Activated CD4-positive, alpha-beta T cell treated with anti-CD3 and anti-CD28 coated beads, Interleukin-10, Interleukin-2, amounts not matched to agents 100 ng/mL and 50 ng/mL, durations not matched to agents 16 hours and 8 hours (primary cell): ENCODE measurements around the gene NCOA3.

Experiments used
- DNase-seq: peaks from one replicate; pipeline ENCODE4 v3.0.0-alpha.2; 2020

The NCOA3 gene

DNA sequence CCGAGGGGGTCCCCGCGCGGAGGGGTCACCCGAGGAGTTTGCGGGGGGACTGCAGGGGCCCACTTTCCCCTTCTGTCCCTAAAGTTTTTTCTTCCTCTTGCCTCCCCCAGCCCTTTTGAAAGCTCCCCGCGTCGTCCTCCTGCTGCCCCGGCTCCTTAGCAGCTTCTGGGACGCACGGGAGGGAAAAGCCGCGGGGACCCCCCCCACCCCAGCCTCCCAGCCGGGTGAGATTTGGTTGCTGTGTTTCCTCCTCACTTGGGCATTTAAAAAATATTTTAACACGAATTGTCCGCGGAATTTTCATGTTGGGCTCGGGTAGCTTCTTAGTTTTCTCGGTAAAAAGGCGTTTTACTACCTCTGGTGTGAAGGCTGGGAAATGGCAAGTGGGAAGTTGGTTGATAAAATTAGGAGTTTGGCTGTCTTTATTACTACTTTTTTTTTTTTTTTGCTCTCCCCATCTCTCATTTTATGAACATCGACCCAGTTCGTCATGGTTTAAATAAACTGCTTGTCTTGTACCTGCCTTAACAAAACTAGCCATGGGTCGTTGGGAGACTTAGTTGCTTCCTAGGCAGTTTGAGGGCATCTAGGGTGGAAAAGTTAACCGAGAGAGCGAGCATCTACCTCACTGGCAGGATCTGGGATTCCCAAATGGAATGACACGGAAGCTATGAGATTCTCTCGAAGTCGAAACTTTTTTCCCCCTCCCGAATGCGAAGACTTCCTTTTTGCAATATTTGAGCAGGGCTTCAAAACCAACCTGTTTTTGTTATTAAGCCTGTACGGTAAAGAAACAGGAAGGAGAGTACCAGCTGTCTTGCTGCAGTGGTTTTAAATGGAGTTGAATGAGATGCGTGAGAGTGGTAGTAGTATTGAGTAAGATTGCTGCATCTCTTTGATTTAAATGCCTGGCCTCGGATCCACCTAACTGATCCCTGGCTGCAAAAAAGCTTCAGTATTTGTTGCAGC lies 868 bp downstream of the NCOA3 start:
- DNase-seq, result peak; percentile 81

DNA sequence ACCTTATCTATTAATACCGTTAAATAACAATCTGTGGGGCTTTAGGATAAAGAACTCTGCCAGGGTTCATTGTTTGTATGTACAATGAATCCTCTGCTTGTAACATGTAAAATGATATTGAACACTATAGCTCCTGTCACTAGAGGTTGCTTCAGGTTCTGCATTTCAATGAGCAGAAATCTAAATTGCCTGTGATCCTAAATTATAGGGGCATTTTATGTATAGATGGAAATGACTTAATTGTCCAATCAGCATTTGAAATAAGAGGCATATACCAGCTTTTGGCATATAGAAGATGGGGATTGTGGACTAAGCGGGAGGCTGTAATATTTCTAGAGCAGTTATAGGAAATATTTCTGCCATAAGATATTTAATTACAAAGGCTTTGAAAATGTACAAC lies 2.0 kb downstream of the NCOA3 start:
- DNase-seq, result no peak

DNA sequence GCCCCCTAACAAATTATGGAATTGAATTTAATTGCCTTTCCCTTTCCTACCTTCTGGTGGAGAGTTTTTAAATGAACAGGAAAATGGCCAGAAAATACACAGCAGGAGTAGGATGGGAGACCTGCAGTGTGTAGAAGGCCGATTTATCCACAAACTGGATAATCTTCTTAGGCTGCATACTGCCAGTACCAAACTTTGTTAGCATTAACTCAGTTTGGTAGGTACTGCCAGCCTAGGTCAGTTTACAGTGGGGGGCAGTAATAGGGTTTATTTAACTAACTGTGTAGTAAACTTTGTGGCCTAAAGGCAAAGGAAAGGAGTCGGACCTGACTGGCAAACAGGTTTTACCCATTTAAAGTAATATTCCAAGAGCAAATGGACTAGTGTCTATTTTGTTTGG lies 4.6 kb downstream of the NCOA3 start:
- no peak for DNase-seq

DNA sequence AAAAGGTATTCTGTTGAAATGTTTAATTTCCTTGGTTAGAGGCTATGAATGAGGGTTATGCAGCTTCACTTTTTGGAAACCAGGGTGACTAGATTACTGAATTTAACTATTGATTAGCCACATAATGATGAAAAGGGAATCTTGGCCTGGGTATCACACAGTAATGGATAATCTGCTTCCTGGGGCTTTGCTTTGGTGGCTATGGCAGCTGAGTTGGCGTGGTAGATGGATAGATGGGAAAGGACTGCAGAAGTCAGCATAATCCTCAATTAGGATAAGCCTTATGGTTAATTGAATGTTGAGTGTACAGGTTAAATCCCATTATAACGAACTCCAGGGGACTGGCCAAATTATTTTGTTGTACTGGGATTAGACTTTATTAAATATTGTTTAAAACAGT lies 5.2 kb downstream of the NCOA3 start:
- no peak for DNase-seq

DNA sequence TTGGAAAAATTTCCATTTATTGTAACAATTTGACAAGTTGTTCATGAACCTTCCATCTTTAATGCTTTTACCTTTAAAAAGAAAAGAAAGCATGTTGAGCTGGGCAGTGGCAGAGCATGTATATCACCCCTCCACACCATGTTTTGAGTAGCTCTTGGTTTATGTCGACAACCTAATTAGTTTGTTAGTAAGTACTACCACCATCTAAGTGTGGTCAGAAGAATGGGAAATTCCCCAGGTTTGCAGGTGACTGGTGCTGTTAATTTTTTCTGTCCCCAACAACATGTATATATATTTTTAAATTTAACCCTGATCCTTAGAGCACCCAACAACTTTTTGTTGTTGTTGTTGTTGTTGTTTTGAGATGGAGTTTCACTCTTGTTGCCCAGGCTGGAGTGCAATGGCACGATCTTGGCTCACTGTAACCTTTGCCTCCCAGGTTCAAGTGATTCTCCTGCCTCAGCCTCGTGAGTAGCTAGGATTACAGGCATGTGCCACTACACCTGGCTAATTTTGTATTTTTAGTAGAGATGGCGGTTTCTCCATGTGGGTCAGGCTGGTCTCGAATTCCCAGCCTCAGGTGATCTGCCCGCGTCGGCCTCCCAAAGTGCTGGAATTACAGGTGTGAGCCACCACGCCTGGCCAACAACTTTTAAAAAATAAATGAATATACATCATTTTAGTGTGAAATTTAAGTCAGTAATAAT lies 5.7 kb downstream of the NCOA3 start:
- DNase-seq, result peak; percentile 51

DNA sequence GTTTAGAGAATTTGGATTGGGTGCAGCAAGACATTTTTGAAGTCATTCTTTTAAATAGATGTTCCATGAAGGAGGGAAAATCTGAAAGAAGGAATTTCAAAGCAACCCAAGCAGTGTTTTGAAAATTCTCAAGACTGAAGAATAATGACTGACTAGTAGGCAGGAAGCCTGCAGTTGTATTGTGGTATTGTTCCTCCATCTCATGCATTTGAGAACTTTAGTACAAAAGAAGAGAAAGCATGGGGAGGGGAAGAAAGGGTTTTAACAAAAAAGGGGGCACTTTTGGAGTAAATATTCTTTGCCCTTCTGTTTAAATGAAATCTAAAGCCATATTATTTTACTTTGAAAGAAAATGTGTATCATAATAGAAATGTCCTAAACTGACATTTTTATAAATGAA lies 6.6 kb downstream of the NCOA3 start:
- DNase-seq, result no peak

DNA sequence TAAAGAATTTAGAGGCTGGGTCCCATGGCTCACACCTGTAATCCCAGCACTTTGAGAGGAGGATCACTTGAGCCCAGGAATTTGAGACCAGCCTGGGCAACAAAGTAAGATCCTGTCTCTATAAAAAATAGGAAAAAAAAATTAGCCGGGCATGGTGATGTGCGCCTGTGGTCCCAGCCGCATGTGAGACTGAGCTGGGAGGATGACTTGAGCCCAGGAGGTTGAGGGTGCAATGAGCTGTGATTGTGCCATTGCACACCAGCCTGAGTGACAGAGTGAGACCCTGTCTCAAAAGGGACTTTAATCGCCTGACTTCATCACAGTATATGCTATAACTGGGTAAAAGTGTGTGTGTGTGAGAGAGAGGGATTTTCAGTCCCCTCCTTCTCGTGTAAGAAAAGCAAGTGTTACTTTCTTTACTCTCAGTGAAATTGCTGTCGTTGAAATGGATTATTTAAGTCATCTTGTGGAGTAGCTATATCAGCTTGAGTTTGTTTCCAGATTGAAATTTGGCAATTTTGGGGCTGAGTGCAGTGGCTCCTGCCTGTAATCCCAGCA lies 7.5 kb downstream of the NCOA3 start:
- no peak for DNase-seq

DNA sequence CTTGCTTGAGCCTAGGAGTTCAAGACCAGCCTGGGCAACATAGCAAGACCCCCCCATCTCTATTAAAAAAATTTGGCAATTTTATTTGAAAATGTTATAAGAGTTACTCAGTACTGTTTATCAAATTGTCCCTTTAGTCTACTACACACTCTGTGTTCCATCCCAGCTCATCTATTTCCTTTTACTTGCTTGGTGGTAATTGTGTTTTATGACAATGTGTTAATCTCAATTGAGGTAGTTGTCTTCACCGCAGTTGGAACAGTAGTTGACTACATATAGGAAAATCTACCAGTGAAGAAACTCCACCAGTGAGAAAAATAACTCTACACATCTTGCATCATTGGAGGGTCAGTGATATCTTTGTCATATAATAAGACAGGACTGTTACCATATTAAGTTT lies 8.0 kb downstream of the NCOA3 start:
- DNase-seq, result no peak

DNA sequence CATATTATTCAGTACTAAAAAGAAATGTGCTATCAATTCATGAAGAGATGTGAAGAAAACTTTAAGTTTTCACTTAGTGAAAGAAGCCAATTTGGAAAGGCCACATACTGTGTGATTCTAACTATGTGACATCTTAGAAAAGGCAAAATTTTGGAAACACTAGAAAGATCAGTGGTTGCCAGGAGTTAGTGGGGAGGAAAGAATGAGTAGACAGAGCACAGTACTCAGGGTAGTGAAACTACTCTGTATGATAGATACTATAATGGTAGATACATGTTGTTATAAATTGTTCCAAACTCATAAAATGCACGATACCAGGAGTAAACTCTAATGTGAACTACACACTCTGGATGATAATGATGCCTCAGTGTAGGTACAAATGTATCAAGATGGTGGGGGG lies 14.2 kb downstream of the NCOA3 start:
- DNase-seq, result no peak

DNA sequence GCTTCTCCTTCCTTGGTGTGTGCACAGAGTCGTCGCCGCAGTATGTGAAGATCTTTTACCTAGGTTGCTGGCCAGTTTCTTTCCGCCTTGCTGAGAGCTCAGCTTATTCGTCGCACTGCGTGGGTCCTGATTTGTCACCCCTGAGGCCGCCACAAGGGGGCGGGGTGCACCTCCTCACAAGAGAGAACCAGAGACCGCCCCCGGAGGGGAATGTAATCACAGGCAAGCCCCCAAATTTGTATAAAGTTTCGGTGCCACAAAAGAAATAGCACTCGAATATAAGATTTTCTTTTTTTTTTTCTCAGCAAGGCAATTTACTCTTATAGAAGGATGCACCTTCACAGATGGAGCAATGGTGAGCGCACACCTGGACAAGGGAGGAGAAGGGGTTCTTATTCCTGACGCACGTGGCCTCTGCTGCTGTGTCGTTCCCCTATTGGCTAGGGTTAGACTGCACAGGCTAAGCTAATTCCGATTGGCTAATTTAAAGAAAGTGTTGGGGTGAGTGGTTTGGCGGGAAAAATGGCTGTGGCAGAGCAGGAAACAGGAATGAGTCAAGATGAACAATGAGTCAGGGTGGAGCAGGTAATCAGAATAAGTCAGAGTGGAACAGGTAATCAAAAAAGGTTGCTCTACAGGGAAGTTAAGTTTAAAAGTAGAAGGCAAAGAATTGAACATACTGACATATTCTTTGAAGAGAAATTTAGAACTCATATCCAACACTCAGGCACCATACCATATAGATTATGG lies 19.5 kb downstream of the NCOA3 start:
- peak; percentile 48 for DNase-seq

DNA sequence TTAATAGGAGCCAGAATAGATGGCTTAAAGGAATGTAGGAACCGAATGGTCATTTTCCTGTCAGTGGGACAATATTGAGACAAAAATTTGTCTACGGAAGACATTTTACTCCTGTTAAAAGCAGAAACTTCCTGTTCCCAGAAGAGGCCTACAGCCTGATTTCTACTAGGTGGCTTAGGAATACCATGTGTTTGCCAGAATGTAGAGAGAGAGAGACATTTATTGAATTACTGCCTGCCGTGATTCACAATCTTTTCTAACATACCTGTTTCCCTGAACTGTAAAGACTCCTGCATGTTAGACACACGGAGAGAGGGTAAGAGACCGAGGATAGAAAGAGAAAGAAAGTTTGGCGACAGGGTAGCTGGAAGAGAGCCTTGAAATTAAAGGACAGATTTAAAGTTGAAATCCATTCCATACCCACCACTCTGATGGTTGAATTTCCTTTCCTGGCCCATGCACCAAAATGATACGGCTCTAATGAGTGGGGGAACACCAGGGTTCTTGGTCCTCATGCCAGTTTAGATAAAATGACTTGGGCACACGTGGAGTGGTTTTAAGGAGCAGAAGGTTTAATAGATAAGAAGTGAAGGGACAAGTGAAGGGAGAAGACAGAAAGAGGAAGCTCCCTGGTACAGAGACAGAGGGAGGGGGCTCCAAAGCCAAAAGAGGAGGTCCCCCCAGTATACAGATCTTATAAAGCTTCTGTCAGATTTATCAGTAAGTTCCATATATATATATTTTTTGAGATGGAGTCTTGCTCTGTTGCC lies 22.5 kb downstream of the NCOA3 start:
- DNase-seq, result no peak

DNA sequence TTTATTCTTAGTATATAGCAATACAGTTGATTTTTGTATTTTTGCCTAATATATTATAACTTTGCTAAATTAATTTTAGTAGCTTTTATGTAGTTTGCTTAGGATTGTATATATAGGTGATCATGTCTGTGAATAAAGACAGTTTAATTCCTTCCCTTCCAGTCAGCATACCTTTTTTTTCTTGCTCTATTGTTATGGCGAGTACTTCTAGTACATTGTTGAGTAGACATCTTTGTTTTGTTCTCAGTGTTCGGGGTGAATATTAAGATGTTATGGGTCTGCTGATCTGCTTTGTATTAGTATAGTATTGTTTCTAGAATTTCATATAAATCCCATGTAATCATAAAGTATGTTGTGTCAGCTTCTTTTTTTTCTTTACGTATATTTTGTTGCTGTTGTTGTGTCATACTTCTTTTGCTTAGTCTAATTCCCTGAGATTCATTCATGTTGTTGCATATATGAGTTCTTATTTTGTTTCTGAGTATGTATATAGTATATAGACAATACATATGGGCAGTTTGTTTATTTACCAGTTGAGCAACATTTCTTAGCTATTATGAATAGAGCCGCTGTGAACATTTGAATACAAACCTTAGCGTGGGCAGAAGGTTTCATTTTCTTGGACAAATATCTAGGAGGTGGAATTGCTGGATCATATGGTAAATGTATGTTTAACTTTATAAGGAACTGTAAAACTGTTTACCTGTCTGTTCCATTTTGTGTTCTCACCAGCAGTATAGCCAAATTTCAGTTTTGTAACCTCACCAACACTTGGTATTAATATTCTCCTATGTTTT lies 25.5 kb downstream of the NCOA3 start:
- DNase-seq, result no peak

DNA sequence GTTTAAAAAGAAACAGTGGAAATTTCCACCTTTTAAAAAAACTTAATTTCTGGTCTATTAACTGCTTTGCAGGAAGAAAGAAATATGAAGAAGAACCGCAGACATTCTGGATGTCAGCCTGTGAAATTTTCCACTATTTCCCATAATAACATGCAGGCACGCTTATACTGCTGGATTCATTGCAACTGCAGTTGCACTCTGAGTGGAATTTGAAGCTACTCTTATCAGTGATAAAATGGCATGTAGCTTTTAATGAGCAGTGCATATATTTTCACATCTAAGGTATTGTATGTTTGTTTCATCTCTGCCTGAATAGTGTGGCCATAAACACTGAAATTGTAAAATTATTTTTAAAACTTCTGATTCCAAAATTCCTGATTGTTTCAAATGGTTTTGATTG lies 28.2 kb downstream of the NCOA3 start:
- no peak for DNase-seq

DNA sequence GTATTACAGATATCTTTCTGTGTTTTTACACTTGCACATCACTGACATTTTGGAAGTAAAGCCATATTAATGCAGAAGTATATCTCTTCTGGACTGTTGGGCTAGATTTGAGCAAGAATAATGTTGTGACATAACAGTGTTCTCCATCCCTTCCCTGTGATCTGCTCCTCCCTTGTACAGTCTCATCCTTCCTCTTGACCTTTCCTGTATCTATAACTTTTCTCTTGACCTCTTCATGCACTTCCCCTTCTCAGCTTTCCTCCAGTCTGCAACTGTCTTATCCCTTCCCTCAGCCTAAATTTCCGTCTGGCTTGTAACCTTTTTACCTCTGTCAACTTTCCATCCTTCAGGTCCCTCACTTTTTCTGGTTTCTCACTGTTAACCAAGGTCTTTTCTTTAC lies 29.8 kb downstream of the NCOA3 start:
- DNase-seq, result no peak

DNA sequence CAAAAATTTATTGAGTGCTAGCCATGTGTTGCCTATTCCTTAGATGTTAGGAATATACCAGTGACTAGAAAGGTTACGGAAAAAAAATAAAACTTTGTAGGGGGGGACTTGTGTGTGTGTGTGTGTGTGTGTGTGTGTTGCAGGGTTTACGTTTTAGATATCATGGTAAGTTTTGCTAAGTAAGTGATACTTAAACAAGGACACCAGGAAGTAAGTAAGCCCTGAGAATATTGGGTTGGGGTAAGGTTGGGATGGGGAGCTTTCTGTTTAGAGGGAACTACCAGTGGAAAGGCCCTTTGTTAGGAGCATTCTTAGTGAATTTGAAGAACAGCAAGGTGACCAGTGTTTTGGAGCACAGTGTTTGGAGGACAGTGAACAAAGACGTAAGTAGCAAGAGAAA lies 30.3 kb downstream of the NCOA3 start:
- DNase-seq, result no peak

DNA sequence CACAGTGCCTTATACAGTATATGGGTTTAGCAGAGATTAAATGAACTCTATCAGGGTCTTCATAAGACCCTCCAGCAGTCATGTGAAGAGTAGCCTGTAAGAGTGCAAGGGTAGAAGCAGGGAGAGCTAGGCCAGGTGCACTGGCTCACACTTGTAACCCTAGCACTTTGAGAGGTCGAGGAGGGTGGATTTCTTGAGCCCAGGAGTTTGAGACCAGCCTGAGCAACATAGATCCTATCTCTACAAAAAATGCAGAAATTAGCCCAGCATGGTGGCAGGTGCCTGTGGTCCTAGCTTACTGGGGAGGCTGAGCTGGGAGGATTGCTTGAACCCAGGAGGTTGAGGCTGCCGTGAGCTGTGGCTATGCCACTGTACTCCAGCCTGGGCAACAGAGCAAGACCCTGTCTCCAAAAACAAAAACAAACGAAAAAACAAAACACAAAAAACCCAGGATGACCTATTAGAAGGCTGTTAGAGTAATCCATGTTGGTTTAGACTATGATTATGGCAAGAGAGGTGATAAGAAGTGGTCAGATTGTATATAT lies 31.9 kb downstream of the NCOA3 start:
- DNase-seq, result no peak

DNA sequence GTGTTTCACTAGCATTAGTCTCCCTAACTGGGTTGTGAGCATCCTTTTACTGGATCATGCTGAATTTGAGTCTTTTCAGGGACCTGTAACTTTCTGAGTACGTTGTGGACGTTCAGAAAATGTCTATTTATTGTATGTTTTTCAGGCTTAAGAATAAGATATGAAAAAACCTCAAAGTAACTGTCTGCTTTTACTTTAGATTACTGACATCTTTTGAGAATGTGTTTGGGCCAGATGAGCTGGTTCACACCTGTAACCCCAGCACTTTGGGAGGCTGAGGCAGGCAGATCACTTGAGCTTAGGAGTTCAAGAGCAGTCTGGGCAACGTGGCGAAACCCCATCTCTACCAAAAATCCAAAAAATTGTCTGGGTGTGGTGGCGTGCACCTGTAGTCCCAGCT lies 32.7 kb downstream of the NCOA3 start:
- no peak for DNase-seq

DNA sequence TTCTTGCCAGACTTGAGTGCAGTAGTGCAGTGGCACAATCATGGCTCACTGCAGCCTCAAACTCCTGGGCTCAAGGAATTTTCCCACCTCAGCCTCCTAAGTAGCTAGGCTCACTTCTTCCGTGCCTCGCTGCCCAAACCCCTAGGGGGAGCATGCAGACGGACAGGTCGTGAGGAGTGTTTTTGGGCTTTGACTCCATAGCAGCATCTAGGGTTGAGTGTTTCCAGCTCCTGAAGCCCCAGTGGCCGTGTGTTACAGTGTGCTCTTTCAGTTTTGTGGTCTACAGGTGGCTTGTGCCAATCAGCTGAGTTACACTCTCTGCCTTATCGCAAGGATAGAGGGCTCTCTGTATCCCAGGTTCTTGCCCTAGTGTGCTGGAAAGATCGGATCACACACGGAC lies 33.4 kb downstream of the NCOA3 start:
- no peak for DNase-seq

DNA sequence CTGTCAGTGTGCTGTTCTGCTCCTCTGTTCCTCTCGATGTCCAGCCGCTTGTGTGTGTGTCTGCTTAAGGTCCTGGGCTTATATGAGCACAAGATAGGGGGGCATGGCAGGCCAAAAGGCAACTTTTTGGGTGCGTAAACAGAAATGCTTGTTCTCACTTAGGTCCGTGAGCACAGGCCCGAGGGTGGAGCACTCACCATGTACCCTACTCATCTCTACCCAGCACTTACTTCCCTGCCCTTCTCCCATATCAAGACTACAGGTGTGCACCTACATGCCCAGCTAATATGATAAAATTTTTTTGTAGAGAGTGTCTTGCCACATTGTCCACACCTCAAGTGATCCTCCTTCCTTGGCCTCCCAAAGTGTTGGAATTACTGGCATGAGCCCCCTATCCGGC lies 34.3 kb downstream of the NCOA3 start:
- no peak for DNase-seq

DNA sequence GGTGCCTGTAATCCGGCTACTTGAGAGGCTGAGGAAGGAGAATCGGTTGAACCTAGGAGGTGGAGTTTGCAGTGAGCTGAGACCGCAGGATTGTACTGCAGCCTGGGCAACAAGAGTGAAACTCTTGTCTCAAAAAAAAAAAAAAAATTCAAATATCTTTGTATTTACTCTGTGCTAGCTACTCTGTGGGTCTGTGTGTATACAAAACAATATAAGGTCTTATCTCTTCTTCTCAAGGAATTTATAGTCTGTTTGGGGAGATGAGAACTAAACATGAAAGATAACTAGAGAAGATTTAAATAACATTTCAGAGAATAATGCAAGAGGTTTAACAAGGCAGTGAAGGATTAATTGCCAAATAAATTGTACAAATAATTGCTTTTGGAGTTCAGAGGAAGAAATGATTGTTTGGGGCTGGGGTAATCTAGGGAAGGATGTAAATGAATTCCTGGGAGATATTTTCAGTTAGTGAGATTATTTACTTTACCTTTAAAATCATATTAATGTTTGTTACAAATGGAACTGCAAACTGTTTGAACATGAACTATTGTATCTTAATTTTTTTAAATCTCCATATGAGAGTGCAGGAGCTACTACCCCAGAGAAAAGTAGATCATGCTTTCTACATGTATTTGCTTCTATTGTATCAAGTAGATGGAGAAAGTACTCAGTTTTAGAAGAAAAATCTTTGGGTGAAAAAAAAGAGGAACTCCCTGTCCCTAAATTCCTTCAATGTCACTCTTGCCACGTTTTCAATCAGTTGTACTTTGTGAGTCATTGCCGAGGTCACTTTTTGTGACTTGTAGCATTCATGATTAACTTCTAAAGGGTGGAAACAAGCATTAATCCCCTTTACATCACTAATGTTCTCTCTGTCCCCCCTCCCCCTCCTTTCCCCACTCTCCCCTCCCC lies 39.0 kb downstream of the NCOA3 start:
- peak; percentile 22 for DNase-seq
